ENCODE data around the gene MUCL3.

DNA sequence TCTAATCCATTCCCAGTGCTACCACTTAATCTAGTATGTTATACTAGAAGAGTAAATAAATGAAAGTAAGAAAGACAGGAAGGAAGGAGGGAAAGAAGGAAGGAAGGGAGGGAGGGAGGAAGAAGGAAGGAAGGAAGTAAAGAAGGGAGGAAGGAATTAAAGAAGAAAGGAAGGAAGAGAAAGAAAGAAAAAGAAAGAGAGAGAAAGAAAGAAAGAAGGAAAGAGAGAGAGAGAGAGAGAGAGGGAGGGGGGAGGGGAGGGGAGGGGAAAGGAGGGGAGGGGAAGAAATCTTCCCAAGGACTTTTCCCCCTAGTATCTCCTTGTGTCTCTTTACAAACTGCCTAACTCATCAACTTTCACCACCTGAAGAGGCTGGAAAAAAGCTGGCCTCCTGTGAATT, 21.9 kb downstream of the MUCL3 start:
- no peak for TF ChIP-seq POLR2A (IDR thresholded peaks at IDR 0.05)
- TF ChIP-seq, protein P1, sequence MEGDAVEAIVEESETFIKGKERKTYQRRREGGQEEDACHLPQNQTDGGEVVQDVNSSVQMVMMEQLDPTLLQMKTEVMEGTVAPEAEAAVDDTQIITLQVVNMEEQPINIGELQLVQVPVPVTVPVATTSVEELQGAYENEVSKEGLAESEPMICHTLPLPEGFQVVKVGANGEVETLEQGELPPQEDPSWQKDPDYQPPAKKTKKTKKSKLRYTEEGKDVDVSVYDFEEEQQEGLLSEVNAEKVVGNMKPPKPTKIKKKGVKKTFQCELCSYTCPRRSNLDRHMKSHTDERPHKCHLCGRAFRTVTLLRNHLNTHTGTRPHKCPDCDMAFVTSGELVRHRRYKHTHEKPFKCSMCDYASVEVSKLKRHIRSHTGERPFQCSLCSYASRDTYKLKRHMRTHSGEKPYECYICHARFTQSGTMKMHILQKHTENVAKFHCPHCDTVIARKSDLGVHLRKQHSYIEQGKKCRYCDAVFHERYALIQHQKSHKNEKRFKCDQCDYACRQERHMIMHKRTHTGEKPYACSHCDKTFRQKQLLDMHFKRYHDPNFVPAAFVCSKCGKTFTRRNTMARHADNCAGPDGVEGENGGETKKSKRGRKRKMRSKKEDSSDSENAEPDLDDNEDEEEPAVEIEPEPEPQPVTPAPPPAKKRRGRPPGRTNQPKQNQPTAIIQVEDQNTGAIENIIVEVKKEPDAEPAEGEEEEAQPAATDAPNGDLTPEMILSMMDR (IDR thresholded peaks at IDR 0.05 in 4 of 5, conservative IDR thresholded peaks at IDR 0.05 in 1 of 5): no peak
